Measurements from ENCODE around the gene BLMH. TPM values are rescaled to one million over a fixed set of nuclear protein-coding genes. Genes with fewer than 3 reads are reported as not detected.
A peak's percentile ranks its signal among the peaks of the same experiment; 100 is the strongest.

Gene BLMH
- polyA plus RNA-seq, 1 of the 3 experiments (the other 2 are of a cell fraction): 19.4 TPM

- H3K9me2 ChIP-seq: no peaks in the 10 kb centered on the region
- H4K20me1 ChIP-seq (ENCODE audit: insufficient read depth): no peaks in the 10 kb centered on the region
- H3K36me3 ChIP-seq (replicated peaks in 1 of 2; ENCODE audit: control insufficient read depth in 1 of 2, insufficient read depth in 2 of 2, low read length in 1 of 2): no peaks in the 10 kb centered on the region
- H3F3A ChIP-seq (replicated peaks; ENCODE audit: insufficient read depth): no peaks in the 10 kb centered on the region
- ChIA-PET POLR2A (no interaction called here), CTCF (interaction anchor here (1.5 kb wide), 1 partner anchor 41 kb away, joined by 4 read pairs; no protein-coding TSS in a partner anchor)
- TF ChIP-seq EZH2phosphoT487 (IDR thresholded peaks at IDR 0.05; ENCODE audit: borderline replicate concordance, low read depth) (no peak), CTCF (IDR thresholded peaks at IDR 0.05) (peak; percentile 48), RAD21 (IDR thresholded peaks at IDR 0.05; ENCODE audit: low read length) (peak; percentile 41; the same call in 1 of the 2 replicates)
- no peaks in the 10 kb centered on the region for H3K4me1 ChIP-seq (ENCODE audit: control insufficient read depth in 1 of 2, insufficient read depth in 2 of 2, low read depth in 1 of 2, low read length in 1 of 2)
- DNase-seq: no peak
- no peak overlapping the region for H3K4me2 ChIP-seq
- no peaks in the 10 kb centered on the region for H3K27me3 ChIP-seq (ENCODE audit: insufficient read depth)
- H2AFZ ChIP-seq (ENCODE audit: low read depth): no peak overlapping the region
- H3K4me3 ChIP-seq (ENCODE audit: low read depth in 2 of 2, low read length in 1 of 2): no peak overlapping the region
- H3K9me3 ChIP-seq: no peaks in the 10 kb centered on the region
- H3K9ac ChIP-seq: no peak overlapping the region
- no peaks in the 10 kb centered on the region for H3K79me2 ChIP-seq (ENCODE audit: insufficient read depth)
- 52% methylated on average over 1 of the region's 1 CpG for WGBS (ENCODE audit: low lambda C conversion rate)
- H3K27ac ChIP-seq (ENCODE audit: low read depth in 2 of 2, low read length in 1 of 2): no peak overlapping the region
These were observed 7.3 kb upstream of the BLMH start for GRCh38 chr17:30299000-30299399.

- TF ChIP-seq RFX5 (IDR thresholded peaks at IDR 0.05; ENCODE audit: low read length) (no peak), CTCF (IDR thresholded peaks at IDR 0.05) (no peak), SMC3 (IDR thresholded peaks at IDR 0.05; ENCODE audit: low read depth, low read length) (no peak), USF2 (IDR thresholded peaks at IDR 0.05; ENCODE audit: borderline replicate concordance, low read depth, low read length) (no peak), RAD21 (IDR thresholded peaks at IDR 0.05; ENCODE audit: low read length) (no peak), SIN3A (IDR thresholded peaks at IDR 0.05; ENCODE audit: borderline replicate concordance, low read depth, low read length) (no peak), ELF1 (IDR thresholded peaks at IDR 0.05) (no peak), RXRA (IDR thresholded peaks at IDR 0.05; ENCODE audit: borderline replicate concordance, low read depth) (no peak), NFIC (IDR thresholded peaks at IDR 0.05; ENCODE audit: borderline replicate concordance) (no peak), MXI1 (IDR thresholded peaks at IDR 0.05; ENCODE audit: low read depth, low read length) (no peak), RCOR1 (IDR thresholded peaks at IDR 0.05; ENCODE audit: low read length) (no peak), USF1 (IDR thresholded peaks at IDR 0.05; ENCODE audit: borderline replicate concordance, low read depth) (no peak), GATA2 (CRISPR knock-in tag; IDR thresholded peaks at IDR 0.05) (no peak), MAX (IDR thresholded peaks at IDR 0.05; ENCODE audit: low read depth) (no peak), PBX3 (IDR thresholded peaks at IDR 0.05) (no peak), JUND (IDR thresholded peaks at IDR 0.05) (no peak), GABPA (IDR thresholded peaks at IDR 0.05; ENCODE audit: low read depth) (no peak), YY1 (IDR thresholded peaks at IDR 0.05; ENCODE audit: low read depth) (no peak)
- POLR2A ChIA-PET: no interaction called here
- 59% methylated on average over 2 of the region's 4 CpGs for WGBS (ENCODE audit: low lambda C conversion rate)
- Histone ChIP-seq H3K4me1 (ENCODE audit: control insufficient read depth in 1 of 2, insufficient read depth in 2 of 2, low read depth in 1 of 2, low read length in 1 of 2) (no peaks in the 10 kb centered on the region), H3F3A (replicated peaks; ENCODE audit: insufficient read depth) (no peaks in the 10 kb centered on the region), H3K27me3 (ENCODE audit: insufficient read depth) (no peaks in the 10 kb centered on the region), H3K9me3 (no peaks in the 10 kb centered on the region), H3K4me2 (no peak overlapping the region), H3K27ac (ENCODE audit: low read depth in 2 of 2, low read length in 1 of 2) (no peak overlapping the region), H4K20me1 (ENCODE audit: insufficient read depth) (no peaks in the 10 kb centered on the region), H3K4me3 (ENCODE audit: low read depth in 2 of 2, low read length in 1 of 2) (no peak overlapping the region), H3K9ac (no peak overlapping the region), H2AFZ (ENCODE audit: low read depth) (no peak overlapping the region), H3K79me2 (ENCODE audit: insufficient read depth) (no peaks in the 10 kb centered on the region), H3K9me2 (no peaks in the 10 kb centered on the region), H3K36me3 (replicated peaks in 1 of 2; ENCODE audit: control insufficient read depth in 1 of 2, insufficient read depth in 2 of 2, low read length in 1 of 2) (no peaks in the 10 kb centered on the region)
- no peak for DNase-seq
- CTCF ChIA-PET: interaction anchor here (1.5 kb wide), 1 partner anchor 42 kb away, joined by 4 read pairs; no protein-coding TSS in a partner anchor
These were observed 6.0 kb upstream of the BLMH start for GRCh38 chr17:30297715-30298114.
